ENCODE results near the gene ZNFX1.

Gene ZNFX1

DNA sequence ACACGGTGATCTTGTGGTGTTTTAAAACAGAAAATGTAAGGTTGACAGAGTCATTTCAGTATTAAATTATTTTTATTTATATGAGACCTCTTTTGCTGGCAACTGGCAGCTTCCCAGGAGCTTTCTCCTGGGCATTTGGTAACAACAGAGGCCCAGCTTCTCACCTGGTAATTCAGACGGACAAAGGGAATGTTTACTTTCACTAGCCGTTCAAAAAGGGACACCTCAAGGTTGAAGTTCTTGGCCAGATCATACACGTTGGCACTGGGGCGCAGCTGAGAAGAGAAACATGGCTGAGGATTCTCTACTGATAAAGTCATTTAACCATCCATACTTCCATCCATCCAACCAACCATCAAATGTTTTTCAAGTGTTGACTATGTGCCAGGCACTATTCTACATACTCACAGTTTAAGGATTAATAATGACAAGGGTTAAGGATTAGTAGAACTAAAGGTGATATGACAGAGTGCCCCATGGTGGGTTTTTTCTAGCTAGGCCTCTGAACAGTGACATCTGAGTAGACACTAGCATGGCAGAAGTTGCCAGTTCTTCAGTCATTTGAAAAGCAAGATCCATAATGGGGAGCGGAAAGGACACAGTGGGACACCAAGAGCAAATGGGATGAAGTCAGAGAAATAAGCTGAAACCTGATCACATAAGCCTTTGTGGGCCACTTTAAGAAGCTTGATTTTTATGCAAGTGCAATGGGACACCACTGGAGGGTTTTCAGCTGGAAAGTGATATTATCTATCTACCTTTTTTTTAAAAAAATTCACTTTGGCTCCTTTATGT is 25.1 kb downstream of the ZNFX1 start:
- H3K27me3 ChIP-seq = no peaks in the 10 kb centered on the region
- no peak for DNase-seq
- no peaks in the 10 kb centered on the region for H3K9me3 ChIP-seq
- no peak overlapping the region for H3K4me3 ChIP-seq (ENCODE audit: low read depth, low read length)
- H3K4me1 ChIP-seq = no peaks in the 10 kb centered on the region
- H3K36me3 ChIP-seq = peaks cover 89% of the 10 kb centered on the region
- TF ChIP-seq, protein P1, sequence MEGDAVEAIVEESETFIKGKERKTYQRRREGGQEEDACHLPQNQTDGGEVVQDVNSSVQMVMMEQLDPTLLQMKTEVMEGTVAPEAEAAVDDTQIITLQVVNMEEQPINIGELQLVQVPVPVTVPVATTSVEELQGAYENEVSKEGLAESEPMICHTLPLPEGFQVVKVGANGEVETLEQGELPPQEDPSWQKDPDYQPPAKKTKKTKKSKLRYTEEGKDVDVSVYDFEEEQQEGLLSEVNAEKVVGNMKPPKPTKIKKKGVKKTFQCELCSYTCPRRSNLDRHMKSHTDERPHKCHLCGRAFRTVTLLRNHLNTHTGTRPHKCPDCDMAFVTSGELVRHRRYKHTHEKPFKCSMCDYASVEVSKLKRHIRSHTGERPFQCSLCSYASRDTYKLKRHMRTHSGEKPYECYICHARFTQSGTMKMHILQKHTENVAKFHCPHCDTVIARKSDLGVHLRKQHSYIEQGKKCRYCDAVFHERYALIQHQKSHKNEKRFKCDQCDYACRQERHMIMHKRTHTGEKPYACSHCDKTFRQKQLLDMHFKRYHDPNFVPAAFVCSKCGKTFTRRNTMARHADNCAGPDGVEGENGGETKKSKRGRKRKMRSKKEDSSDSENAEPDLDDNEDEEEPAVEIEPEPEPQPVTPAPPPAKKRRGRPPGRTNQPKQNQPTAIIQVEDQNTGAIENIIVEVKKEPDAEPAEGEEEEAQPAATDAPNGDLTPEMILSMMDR (IDR thresholded peaks at IDR 0.05; ENCODE audit: low read depth, low read length) = no peak

DNA sequence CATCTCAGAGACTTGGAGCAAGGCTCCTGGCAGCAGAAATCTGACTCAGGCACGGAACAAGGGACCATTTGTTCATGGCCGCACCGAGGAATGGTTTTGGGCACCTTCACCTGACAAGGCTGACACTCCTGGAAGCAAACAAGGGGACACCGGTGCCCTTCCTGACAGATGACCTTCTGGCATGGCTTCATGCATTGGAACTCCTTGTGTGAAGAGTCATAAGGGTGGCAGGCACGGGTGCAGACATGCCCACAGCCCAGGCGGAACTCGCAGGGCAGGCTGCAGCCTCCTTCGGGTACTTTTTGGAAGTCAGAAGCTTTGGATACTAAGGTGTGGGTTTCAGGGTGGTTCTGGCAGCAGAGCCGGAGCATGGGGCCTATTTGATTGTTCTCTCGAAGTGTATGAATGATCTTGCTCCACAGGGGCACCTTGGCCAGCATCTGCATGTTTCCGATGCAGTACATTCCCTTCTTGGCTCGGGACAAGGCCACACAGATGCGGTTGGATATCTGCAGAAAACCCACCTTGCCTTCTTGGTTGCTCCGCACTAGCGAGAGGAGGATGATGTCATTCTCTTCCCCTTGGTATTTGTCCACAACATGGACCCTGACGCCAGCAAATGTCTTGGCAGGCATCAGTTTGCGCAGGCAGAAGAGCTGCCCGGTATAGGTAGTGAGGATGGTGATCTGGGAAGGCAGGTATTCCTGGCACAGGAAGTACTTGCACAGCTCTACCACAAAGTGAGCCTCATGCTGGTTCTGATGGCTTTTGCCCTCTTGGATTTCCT is 28.8 kb downstream of the ZNFX1 start:
- Histone ChIP-seq H3K27me3 (no peaks in the 10 kb centered on the region), H3K9me3 (no peaks in the 10 kb centered on the region), H3K4me1 (no peaks in the 10 kb centered on the region), H3K36me3 (peaks cover 66% of the 10 kb centered on the region), H3K4me3 (ENCODE audit: low read depth, low read length) (no peak overlapping the region)
- TF ChIP-seq, protein P1 (IDR thresholded peaks at IDR 0.05; ENCODE audit: low read depth, low read length) = no peak
- no peak for DNase-seq

DNA sequence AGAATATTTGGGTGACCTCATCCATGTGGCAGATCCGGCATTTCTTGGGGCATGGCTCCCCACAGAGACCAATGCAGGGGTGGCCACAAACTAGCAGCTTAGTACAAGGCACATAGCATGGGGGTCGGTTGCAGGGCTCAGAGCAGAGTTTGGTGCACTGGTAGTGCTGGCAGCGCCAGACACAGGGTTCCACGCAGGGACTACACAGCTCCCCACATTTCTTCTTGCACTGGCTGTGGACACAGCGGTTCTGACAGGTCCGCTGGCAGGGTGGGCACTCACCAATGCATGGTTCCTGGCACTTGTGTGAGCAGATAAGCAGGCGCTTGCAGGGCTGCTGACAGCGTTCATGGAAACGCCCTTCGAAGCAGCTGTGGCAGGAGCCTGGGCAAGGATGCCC is 29.6 kb downstream of the ZNFX1 start:
- H3K36me3 ChIP-seq = peaks cover 66% of the 10 kb centered on the region
- no peaks in the 10 kb centered on the region for H3K9me3 ChIP-seq
- H3K27me3 ChIP-seq = no peaks in the 10 kb centered on the region
- TF ChIP-seq, protein P1 (IDR thresholded peaks at IDR 0.05; ENCODE audit: low read depth, low read length) = no peak
- no peaks in the 10 kb centered on the region for H3K4me1 ChIP-seq
- DNase-seq = no peak
- no peak overlapping the region for H3K4me3 ChIP-seq (ENCODE audit: low read depth, low read length)

DNA sequence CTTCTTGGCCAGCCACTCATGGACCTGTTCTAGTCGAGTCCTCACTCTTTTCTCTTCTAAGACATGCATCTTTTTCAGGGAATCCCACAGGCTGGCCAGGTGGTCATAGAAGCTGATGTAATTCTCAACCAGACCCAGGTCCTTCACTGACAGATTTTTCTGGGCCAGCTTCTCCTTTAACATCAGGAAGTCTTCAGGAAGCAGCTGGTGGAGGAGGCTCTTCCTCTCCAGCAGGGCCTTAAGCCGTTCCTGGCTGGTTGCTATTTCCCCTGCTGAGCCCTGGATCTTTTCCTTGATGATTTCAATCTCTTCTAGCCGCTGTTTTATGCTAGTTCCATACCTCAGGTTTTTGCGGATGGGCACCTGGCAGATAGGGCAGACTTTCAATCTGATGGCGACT is 30.1 kb downstream of the ZNFX1 start:
- H3K4me3 ChIP-seq (ENCODE audit: low read depth, low read length) = no peak overlapping the region
- TF ChIP-seq, protein P1 (IDR thresholded peaks at IDR 0.05; ENCODE audit: low read depth, low read length) = no peak
- no peaks in the 10 kb centered on the region for H3K27me3 ChIP-seq
- peaks cover 66% of the 10 kb centered on the region for H3K36me3 ChIP-seq
- no peak for DNase-seq
- no peaks in the 10 kb centered on the region for H3K9me3 ChIP-seq
- H3K4me1 ChIP-seq = no peaks in the 10 kb centered on the region

DNA sequence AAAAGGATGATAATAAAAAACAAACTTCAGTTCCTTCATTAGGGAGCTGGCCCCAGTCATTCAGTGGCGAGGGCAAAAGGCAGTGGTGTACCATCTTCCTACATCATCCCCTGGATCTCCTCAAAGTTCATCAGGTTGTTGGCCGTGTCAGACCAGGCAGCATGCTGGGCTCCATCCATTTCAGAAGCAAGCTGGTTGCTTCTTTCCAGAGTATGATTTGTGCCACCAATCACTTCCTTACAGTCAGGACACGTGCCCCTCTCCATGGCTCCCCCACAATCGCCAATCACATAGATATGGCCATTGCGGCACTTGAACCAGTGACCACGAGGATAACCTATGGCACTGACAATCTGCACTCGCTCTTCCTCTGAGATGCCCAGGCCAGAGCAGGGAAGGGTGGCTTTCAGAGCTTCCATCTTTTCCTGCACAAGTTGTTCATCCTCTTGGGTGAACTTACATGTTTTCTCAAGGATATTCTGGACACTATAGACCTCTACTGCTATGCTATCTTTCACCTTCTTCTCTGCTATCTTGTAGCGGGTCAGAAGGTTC is 30.6 kb downstream of the ZNFX1 start:
- Histone ChIP-seq H3K36me3 (peaks cover 63% of the 10 kb centered on the region), H3K27me3 (no peaks in the 10 kb centered on the region), H3K9me3 (no peaks in the 10 kb centered on the region), H3K4me3 (ENCODE audit: low read depth, low read length) (no peak overlapping the region), H3K4me1 (no peaks in the 10 kb centered on the region)
- DNase-seq = no peak
- TF ChIP-seq, protein P1 (IDR thresholded peaks at IDR 0.05; ENCODE audit: low read depth, low read length) = no peak
